ENCODE measurements around the gene GAB2.

DNA sequence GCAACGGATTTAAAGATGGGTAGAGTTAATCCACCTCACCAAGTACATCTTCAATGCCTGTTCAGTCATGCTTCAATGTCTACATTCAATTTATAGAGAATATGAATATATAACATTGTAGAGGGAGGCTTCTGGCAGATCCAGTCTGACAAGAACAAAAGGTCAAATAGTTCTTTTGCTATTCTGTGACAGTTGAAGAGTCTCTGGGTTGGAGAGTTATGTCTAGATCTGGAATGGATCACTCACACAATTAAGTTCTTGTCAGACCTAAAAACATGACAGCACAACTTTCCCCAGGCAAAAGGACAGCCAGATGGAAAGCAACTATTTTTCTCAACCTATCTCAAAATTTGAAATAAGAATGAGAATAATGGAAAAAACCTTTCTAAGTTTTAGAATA, 15.3 kb upstream of the GAB2 start:
- TF ChIP-seq ESRRG (CRISPR knock-in tag; IDR thresholded peaks at IDR 0.05) (0 out of 2 replicates have a peak, but pooled peaks have one; percentile 43), RARB (CRISPR knock-in tag; IDR thresholded peaks at IDR 0.05) (no peak), ARNTL (CRISPR knock-in tag; IDR thresholded peaks at IDR 0.05; ENCODE audit: borderline replicate concordance, low read depth) (no peak), ZC3H10 (CRISPR knock-in tag; IDR thresholded peaks at IDR 0.05) (no peak), ZNF70 (CRISPR knock-in tag; IDR thresholded peaks at IDR 0.05) (no peak)

Measured in SK-N-SH treated with all-trans-retinoic acid at 6 μM for 48 hours (cell line).